Stimulated activated CD8-positive, alpha-beta memory T cell treated with anti-CD3 and anti-CD28 coated beads, Interleukin-4, amount 100 ng/mL, for 48 hours (primary cell): ENCODE measurements around the gene ILKAP.

Experiments used
- DNase-seq: peaks from one replicate; pipeline ENCODE4 v3.0.0-alpha.2; 2020

The ILKAP gene

GRCh38 chr2:238133499-238134392 lies 69.7 kb downstream of the ILKAP start:
- DNase-seq: no peak

- DNase-seq: no peak
Measured at GRCh38 chr2:238132463-238133450, 70.7 kb downstream of the ILKAP start.

DNA sequence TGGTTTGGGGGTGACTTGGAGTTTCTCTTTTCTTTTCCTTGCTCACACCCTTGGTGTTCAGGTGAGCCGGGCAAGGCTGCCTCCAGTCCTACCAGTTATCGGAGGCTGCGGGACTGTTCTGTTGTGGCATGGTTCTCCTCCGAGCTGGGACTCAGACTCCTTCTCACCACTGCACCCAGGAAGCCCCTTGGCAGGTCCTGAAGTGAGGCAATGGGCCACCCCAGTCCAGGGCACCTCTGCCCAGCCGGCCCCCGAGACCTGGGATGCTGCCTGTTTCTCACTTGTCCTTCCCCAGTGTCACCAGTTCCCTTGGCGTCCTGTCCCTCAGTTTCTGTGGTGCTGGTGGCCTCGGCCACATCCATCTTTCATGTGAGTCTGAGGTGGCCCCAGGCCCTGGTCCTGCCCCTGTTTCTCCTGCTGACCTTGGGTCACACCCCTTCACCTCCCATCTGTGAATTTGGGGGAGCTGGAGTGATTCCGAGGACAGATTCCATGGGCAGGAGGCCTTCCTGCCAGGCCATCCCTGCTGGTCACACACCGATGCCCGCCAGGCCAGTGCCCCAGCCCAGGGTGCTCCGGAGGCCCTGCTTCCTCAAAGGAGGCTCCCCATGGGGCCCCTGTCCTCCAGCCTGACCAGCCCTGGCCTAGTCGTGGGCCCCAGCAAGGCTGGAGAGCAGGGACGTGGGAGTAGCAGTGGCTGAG lies 71.6 kb downstream of the ILKAP start:
- DNase-seq: no peak

GRCh38 chr2:238130696-238131628 lies 72.5 kb downstream of the ILKAP start:
- no peak for DNase-seq

GRCh38 chr2:238130111-238130695 lies 73.3 kb downstream of the ILKAP start:
- no peak for DNase-seq

GRCh38 chr2:238129166-238130010 lies 74.1 kb downstream of the ILKAP start:
- no peak for DNase-seq

DNA sequence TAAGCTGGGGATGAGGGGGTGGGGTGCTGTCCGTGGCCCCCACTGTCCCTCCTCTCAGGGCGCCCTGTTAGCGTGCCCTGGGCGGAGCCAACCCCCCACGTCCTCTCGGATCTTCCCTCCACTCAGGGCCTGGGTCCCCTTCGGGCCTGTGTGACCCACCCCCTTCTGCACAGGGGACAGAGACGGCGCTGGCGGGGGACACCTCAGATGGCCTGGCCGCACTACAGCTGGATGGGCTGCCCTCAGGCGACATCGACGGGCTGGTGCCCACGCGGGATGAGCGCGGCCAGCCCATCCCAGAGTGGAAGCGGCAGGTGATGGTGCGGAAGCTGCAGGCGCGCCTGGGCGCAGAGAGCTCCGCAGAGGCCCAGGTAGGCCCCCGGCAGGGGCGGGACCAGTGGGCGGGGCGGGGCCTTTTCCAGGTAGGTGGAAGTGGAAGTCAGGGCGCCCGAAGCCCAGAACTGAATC lies 74.9 kb downstream of the ILKAP start:
- no peak for DNase-seq

GRCh38 chr2:238128061-238128440 lies 75.4 kb downstream of the ILKAP start:
- DNase-seq: no peak

DNA sequence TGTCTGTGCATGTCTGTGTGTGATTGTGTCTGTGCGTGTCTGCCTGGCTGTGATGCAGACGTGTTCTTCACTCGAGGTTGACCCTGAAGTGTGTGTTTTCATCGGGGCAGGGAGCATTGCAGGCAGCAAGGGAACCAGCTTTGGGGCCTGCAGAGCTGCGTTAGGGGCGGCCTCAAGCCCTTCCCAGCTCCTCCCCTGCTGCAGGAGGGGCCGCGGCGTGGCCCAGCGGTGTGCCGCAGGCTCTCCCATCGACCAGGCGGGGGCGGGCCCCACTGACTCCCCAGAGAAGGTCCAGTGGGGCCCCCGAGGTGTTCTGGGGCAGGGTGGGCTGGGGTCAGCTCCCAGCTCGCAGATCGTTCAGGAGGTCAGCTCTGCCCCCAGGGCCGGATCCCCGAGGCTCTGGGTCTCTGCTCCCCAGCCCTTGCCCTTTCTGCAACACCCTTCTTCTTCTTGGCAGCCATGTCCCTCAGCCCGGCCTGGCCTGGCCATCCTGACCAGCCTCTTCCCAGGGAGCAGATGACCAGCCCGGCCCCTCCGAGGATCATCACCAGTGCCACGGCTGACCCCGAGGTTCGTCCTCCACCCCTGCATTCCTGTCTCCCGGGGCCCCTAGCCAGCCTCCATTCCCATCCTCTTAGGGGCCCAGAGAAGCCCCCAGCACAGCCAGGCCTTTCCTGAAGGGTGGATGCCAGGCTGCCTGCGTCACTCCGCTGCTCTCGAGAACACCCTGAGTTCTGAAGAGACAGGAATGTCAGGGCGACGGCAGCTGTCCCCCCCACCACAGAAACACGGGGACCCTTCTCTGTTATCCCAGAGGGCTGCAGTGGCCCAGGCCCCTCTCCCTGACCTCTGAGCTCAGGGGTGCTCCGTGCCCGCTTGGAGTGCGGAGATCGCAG lies 76.1 kb downstream of the ILKAP start:
- no peak for DNase-seq

DNA sequence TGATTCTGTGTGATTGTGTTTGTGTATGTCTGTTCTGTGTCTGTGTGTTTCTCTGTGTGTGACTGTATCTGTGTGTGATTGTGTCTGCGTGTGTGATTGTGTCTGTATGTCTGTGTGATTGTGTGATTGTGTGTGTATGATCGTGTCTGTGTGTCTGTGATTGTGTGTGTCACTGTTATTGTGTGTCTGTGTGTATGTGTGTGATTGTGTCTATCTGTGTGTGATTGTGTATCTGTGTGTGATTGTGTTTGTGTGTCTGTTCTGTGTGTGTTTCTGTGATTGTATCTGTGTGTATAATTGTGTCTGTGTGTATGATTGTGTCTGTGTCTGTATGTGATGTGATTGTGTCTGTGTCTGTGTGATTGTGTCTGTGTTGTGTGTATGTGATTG lies 76.7 kb downstream of the ILKAP start:
- DNase-seq: no peak

DNA sequence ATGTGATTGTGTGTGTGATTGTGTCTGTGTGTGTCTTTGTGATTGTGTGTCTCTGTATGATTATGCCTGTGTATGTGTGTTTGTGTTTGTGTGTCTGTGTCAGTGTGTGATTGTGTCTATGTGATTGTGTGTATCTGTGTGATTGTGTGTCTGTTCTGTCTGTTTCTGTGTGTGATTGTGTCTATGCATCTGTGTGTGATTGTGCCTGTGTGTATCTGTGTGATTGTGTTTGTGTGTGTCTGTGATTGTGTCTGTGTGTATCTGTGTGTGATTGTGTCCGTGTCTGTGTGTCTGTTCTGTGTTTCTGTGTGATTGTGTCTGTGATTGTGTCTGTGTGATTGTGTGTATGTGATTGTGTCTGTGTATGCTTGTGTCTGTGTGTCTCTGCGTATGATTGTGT lies 77.2 kb downstream of the ILKAP start:
- DNase-seq: no peak

DNA sequence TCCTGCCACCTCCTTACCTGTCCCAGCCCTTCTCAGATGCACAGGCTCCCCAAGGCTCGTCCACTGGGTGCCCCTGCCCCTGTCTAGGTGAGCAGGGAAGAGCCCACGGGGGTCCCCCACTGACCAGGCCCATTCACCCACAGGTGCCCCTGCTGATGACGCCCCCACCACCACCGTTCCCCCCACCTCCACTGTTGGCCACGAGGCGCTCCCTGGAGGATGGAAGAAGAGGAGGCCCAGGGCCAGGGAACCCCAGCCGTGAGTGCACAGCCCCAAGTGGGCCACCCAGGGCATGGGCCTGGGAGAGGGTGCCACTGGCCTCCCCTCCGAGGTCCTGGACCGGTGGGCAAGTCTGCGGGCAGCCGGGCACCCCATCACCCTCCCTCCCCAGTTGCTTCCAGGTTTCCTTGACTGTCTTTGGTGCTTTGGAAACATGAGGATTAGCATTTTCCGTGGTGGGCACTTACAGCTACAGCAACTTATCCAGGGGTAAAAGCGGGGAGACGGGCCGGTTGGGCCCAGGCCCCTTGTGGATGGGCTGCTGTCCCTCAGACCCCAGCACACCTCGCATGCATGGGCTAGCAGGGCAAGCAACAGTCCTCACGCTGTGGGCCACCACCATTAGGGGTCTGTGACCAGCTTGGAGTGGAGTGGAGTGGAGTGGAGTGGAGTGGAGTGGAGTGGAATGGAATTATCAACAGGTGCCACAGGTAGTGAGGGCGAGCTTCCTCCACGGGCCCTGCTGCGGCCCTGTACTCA lies 78.2 kb downstream of the ILKAP start:
- DNase-seq: no peak

GRCh38 chr2:238124488-238125126 lies 78.9 kb downstream of the ILKAP start:
- no peak for DNase-seq

- DNase-seq: no peak
Measured at GRCh38 chr2:238123991-238124470, 79.5 kb downstream of the ILKAP start.

DNA sequence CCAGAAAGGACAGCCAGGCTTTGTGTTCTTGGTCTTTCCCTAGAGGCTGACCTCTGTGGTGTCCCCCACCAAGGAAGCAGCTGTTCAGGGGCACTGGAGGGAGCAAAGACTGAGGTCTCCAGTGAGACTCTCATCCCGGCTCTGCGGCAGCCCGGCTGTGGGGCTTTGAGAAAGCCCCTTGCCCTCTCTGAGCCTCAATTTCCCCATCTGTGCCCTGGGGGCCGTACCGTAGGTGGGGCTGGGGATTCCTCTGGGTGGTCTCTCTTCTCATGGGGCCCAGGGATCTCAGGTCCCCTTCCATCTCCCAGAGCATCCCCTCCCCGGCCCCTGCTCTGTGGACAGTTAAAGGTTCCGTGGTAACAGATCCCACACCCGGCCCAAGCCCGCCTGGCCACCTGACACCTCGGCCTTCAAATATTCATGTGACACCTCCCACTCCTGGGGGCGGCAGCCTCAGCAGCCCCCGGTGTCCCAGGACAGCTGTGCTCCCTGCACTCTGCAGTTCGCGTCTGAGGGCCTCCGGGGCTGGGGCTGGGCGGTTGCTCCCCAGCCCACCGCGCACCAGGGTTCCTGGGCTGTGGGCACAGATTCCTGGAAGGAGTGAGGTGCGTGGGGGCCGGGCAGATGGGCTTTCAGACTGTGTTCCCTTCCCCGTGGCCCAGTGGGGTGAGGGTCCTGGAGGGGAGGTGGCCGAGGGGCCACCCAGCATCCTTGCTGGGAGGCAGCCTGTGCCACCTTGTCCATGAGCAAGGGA lies 80.1 kb downstream of the ILKAP start:
- no peak for DNase-seq

- no peak for DNase-seq
Measured at GRCh38 chr2:238122287-238123217, 80.9 kb downstream of the ILKAP start.
